Vagina (tissue), 2 donors: ENCODE data around the gene UTP25. TPM values are rescaled to one million over a fixed set of nuclear protein-coding genes. Genes with fewer than 3 reads are reported as not detected.

ENCODE experiments used
- DNase-seq, 2 donors: peaks; one replicate each; pipeline ENCODE4 v3.0.0-alpha.2; 2017; ENCODE audit errors: extremely low spot score in 2 of 2
- H3K27ac ChIP-seq: fragments of 200-600 bp; sonication (generic); one replicate; pipeline ENCODE4 v1.5.1; 2019
- H3K27me3 ChIP-seq: fragments of 200-600 bp; sonication (generic); one replicate; pipeline ENCODE4 v1.5.1; 2019
- H3K36me3 ChIP-seq, 2 donors: fragments of 200-600 bp; sonication (generic); one replicate each; pipeline ENCODE4 v1.5.1; 2017 to 2019
- H3K4me1 ChIP-seq: fragments of 200-600 bp; sonication (generic); one replicate; pipeline ENCODE4 v1.5.1; 2019
- H3K4me3 ChIP-seq, 2 donors: fragments of 200-600 bp; sonication (generic); 1 replicate in 1 of 2; 2 replicates in 1 of 2; pipeline ENCODE4 v1.5.1; 2016 to 2019
- H3K9me3 ChIP-seq: fragments of 200-600 bp; sonication (generic); one replicate; pipeline ENCODE4 v1.5.1; 2019
- CTCF ChIP-seq, 3 experiments: fragments of 450-650 bp in 2 of 3; fragments of 200-600 bp in 1 of 3; sonication (generic) in 1 of 3; IDR thresholded peaks; one replicate each; pipeline ENCODE4 v1.5.1; 2017 to 2019; ENCODE audit warnings: antibody characterized with exemption in 3 of 3, mild to moderate bottlenecking in 2 of 3, moderate library complexity in 2 of 3
- POLR2A ChIP-seq, 2 donors: fragments of 450-650 bp; IDR thresholded peaks; one replicate each; pipeline ENCODE4 v1.6.1; 2017; ENCODE audit warnings: antibody characterized with exemption in 2 of 2, mild to moderate bottlenecking in 2 of 2, moderate library complexity in 2 of 2
- POLR2AphosphoS5 ChIP-seq, 2 donors: sonication (generic); formaldehyde crosslinking; IDR thresholded peaks; one replicate each; pipeline ENCODE4 v1.9.0; 2017; ENCODE audit warnings: antibody characterized with exemption in 2 of 2, mild to moderate bottlenecking in 2 of 2, low read depth in 1 of 2; ENCODE audit not compliant: insufficient read depth in 1 of 2
- intact Hi-C: fragments of 100-400 bp; cut with DNase I; formaldehyde crosslinking; loops from one replicate; pipeline ENCODE4 v1.15.1; 2023
- total RNA-seq: library from RNA; depleted of rRNA; stranded (reverse); fragments of >200 nt; gene quantifications from one replicate; pipeline ENCODE4 v1.2.3, GENCODE V29; 2016

UTP25 gene
- total RNA-seq, 1 donor from 2014 or later: 5.9 TPM

GRCh38 chr1:209845408-209845725 is 17.6 kb downstream of the UTP25 start:
- Histone ChIP-seq H3K27me3 (no peaks in the 10 kb centered on the region), H3K4me3 (no peak overlapping the region), H3K36me3 (peaks cover 0 to 36% of the 10 kb centered on the region in 2 donors), H3K4me1 (no peaks in the 10 kb centered on the region), H3K27ac (no peak overlapping the region), H3K9me3 (no peaks in the 10 kb centered on the region)
- TF ChIP-seq POLR2A (IDR thresholded peaks at IDR 0.05): no peak
- TF ChIP-seq CTCF (IDR thresholded peaks at IDR 0.05): no peak
- TF ChIP-seq POLR2AphosphoS5 (IDR thresholded peaks at IDR 0.05; ENCODE audit: insufficient read depth in 1 of 2, low read depth in 1 of 2): no peak
- intact Hi-C loops: no loop called here
- no peak for DNase-seq

GRCh38 chr1:209849388-209849787 is 21.6 kb downstream of the UTP25 start:
- TF ChIP-seq CTCF (IDR thresholded peaks at IDR 0.05) (no peak), POLR2A (IDR thresholded peaks at IDR 0.05) (no peak), POLR2AphosphoS5 (IDR thresholded peaks at IDR 0.05; ENCODE audit: insufficient read depth in 1 of 2, low read depth in 1 of 2) (no peak)
- DNase-seq: no peak
- no peaks in the 10 kb centered on the region for H3K27me3 ChIP-seq
- H3K27ac ChIP-seq: no peak overlapping the region
- H3K9me3 ChIP-seq: no peaks in the 10 kb centered on the region
- H3K4me1 ChIP-seq: no peaks in the 10 kb centered on the region
- peaks cover 0 to 34% of the 10 kb centered on the region in 2 donors for H3K36me3 ChIP-seq
- intact Hi-C loops: no loop called here
- H3K4me3 ChIP-seq: no peak overlapping the region

GRCh38 chr1:209850342-209850979 is 22.7 kb downstream of the UTP25 start:
- no peaks in the 10 kb centered on the region for H3K9me3 ChIP-seq
- intact Hi-C loops: no loop called here
- no peaks in the 10 kb centered on the region for H3K27me3 ChIP-seq
- no peak for DNase-seq
- no peak overlapping the region for H3K27ac ChIP-seq
- no peak for TF ChIP-seq CTCF (IDR thresholded peaks at IDR 0.05)
- TF ChIP-seq POLR2A (IDR thresholded peaks at IDR 0.05): no peak
- no peak for TF ChIP-seq POLR2AphosphoS5 (IDR thresholded peaks at IDR 0.05; ENCODE audit: insufficient read depth in 1 of 2, low read depth in 1 of 2)
- H3K4me3 ChIP-seq: no peak overlapping the region
- no peaks in the 10 kb centered on the region for H3K4me1 ChIP-seq
- peaks cover 0 to 37% of the 10 kb centered on the region in 2 donors for H3K36me3 ChIP-seq

- Histone ChIP-seq H3K27me3 (no peaks in the 10 kb centered on the region), H3K4me3 (no peak overlapping the region), H3K9me3 (no peaks in the 10 kb centered on the region), H3K27ac (no peak overlapping the region), H3K4me1 (no peaks in the 10 kb centered on the region), H3K36me3 (peaks cover 0 to 36% of the 10 kb centered on the region in 2 donors)
- no peak for DNase-seq
- intact Hi-C loops: no loop called here
- TF ChIP-seq CTCF (IDR thresholded peaks at IDR 0.05) (no peak), POLR2A (IDR thresholded peaks at IDR 0.05) (no peak), POLR2AphosphoS5 (IDR thresholded peaks at IDR 0.05; ENCODE audit: insufficient read depth in 1 of 2, low read depth in 1 of 2) (no peak)
Observed at GRCh38 chr1:209853676-209854075, 25.9 kb downstream of the UTP25 start.

GRCh38 chr1:209854196-209854595 is 26.4 kb downstream of the UTP25 start:
- intact Hi-C loops: no loop called here
- Histone ChIP-seq H3K4me3 (no peak overlapping the region), H3K36me3 (peaks cover 0 to 31% of the 10 kb centered on the region in 2 donors), H3K4me1 (no peaks in the 10 kb centered on the region), H3K9me3 (no peaks in the 10 kb centered on the region), H3K27ac (no peak overlapping the region), H3K27me3 (no peaks in the 10 kb centered on the region)
- TF ChIP-seq POLR2AphosphoS5 (IDR thresholded peaks at IDR 0.05; ENCODE audit: insufficient read depth in 1 of 2, low read depth in 1 of 2): no peak
- no peak for TF ChIP-seq POLR2A (IDR thresholded peaks at IDR 0.05)
- TF ChIP-seq CTCF (IDR thresholded peaks at IDR 0.05): no peak
- DNase-seq: no peak
